Activated naive CD4-positive, alpha-beta T cell treated with Interleukin-2 at 50 U/mL for 16 hours (primary cell): ENCODE measurements around the gene EVX2.
A peak's percentile ranks its signal among the peaks of the same experiment; 100 is the strongest.

ENCODE experiments used
- DNase-seq: peaks from one replicate; pipeline ENCODE4 v3.0.0-alpha.2; 2020

EVX2 gene

GRCh38 chr2:176083796-176084261 is at the start of gene EVX2:
EVX2 (minus strand) TSS chr2:176083962; CDS start chr2:176083776, 186 bp downstream.
- no peak for DNase-seq

- no peak for DNase-seq
Measured at GRCh38 chr2:176133389-176133788, 49.6 kb upstream of the EVX2 start.

GRCh38 chr2:176132205-176133171 is 48.7 kb upstream of the EVX2 start:
- no peak for DNase-seq

GRCh38 chr2:176131848-176132158 is 48.0 kb upstream of the EVX2 start:
- no peak for DNase-seq

- no peak for DNase-seq
Measured at GRCh38 chr2:176130957-176131847, 47.4 kb upstream of the EVX2 start.

GRCh38 chr2:176130147-176130956 is 46.6 kb upstream of the EVX2 start:
- peak; percentile 16 for DNase-seq

GRCh38 chr2:176129813-176130146 is 46.0 kb upstream of the EVX2 start:
- no peak for DNase-seq

GRCh38 chr2:176128982-176129796 is 45.4 kb upstream of the EVX2 start, which contains the start of gene HOXD8:
HOXD8 (plus strand) TSS chr2:176129705; CDS start chr2:176130367, 662 bp downstream.
- DNase-seq: peak; percentile 15

- DNase-seq: no peak
Measured at GRCh38 chr2:176128172-176128981, 44.6 kb upstream of the EVX2 start.

- no peak for DNase-seq
Measured at GRCh38 chr2:176127774-176128072, 44.0 kb upstream of the EVX2 start.

GRCh38 chr2:176126929-176127773 is 43.4 kb upstream of the EVX2 start:
- peak; percentile 69 for DNase-seq

- no peak for DNase-seq
Measured at GRCh38 chr2:176125772-176126054, 42.0 kb upstream of the EVX2 start.

GRCh38 chr2:176124947-176125771 is 41.4 kb upstream of the EVX2 start:
- DNase-seq: no peak

GRCh38 chr2:176124110-176124946 is 40.6 kb upstream of the EVX2 start:
- DNase-seq: no peak

- no peak for DNase-seq
Measured at GRCh38 chr2:176123411-176124109, 39.8 kb upstream of the EVX2 start.

- DNase-seq: no peak
Measured at GRCh38 chr2:176122683-176123410, 39.1 kb upstream of the EVX2 start, which contains the start of gene HOXD9. HOXD9 (plus strand) TSS chr2:176122719; CDS start chr2:176122769, 50 bp downstream.
